GM12872 (cell line): Measurements from ENCODE around the gene GBE1.

Experiments used
- CTCF ChIP-seq: IDR thresholded peaks from 3 replicates; pipeline ENCODE4 v1.5.1; 2011; ENCODE audit warnings: low read depth, mild to moderate bottlenecking, low read length, moderate library complexity; ENCODE audit not compliant: insufficient read depth

The GBE1 gene

GRCh38 chr3:81440661-81441060 lies 320.8 kb downstream of the GBE1 start:
- no peak for TF ChIP-seq CTCF
